HG02943 (cell line): Measurements from ENCODE around the gene PLPPR3.

Experiments used
- ATAC-seq: cut with Tn5 transposase; IDR thresholded peaks from one replicate; pipeline ENCODE4 v1.9.1; 2021; ENCODE audit warnings: mild to moderate bottlenecking, low read depth, moderate library complexity; ENCODE audit not compliant: unreplicated experiment

PLPPR3 gene

GRCh38 chr19:821825-822503 is at the start of gene PLPPR3:
PLPPR3 (minus strand) TSS chr19:821955; CDS start chr19:821559, 396 bp downstream.
- ATAC-seq: no peak

DNA sequence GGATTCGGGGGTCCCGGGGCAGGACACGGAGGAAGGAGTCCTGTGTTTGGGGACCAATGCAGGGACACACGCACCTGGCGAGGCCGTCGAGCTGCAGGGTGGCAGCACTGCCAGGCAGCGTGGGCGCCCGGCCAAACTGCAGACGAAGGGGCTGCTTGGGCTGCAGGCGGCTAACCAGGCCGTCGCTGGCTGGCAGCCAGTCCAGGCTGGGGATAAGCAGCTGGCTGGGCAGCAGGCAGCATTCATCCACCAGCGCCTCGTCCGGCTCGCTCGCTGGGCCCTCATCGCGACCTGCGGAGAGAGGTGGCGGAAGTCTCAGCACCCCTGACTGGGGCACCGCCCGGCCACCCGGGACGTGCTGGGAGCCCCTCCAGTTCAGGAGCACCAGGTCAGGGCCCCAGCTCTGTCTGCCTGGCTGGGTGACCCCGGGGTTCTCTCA is 49.2 kb upstream of the PLPPR3 start:
- ATAC-seq: no peak

- ATAC-seq: no peak
These were observed 48.6 kb upstream of the PLPPR3 start for GRCh38 chr19:870314-870713.

GRCh38 chr19:869245-870177 is 47.8 kb upstream of the PLPPR3 start:
- no peak for ATAC-seq

GRCh38 chr19:868458-869244 is 46.9 kb upstream of the PLPPR3 start:
- no peak for ATAC-seq

GRCh38 chr19:867855-868457 is 46.2 kb upstream of the PLPPR3 start:
- no peak for ATAC-seq

DNA sequence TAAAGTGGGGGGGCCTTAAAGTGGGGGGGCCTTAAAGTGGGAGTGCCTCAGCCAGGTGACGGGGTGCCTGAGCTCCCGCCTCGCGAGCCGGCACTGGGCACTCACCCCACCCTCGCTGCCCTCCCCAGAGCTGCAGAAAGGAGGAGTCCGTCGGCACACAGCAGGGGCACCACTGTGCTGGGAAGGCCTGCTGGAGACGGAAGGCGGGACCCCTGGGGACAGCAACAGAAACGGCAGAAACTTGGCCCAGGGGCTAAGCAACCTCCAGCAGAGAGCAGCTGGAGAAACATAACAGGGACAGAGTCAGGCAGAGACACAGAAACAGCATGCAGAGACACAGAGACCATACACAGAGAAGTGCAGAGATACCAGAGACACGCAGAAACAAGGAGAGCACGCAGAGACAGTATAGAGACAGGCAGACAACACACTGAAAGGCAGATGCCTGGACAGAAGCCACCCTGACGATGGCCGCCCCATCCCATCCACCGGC is 45.6 kb upstream of the PLPPR3 start:
- no peak for ATAC-seq

DNA sequence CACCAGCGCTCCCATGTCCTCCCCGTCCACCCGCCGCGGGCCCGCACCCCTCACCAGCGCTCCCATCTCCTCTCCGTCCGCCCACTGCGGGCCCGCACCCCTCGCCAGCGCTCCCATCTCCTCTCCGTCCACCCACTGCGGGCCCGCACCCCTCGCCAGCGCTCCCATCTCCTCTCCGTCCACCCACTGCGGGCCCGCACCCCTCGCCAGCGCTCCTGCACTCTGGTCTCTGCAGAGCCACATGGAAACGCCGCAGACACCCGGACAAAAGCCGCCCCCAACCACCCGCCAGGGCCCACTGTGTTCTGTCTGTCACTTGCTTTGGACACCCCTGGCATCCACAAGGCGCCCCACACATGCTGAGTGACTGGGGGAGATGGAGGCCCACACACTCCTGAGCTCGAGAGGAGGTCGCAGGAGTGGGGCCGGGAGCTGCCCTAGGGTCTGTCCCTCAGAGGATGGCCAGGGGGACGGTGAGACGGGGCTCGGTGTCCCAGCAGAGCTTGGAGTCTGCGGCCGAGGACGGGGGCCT is 45.1 kb upstream of the PLPPR3 start:
- ATAC-seq: no peak

DNA sequence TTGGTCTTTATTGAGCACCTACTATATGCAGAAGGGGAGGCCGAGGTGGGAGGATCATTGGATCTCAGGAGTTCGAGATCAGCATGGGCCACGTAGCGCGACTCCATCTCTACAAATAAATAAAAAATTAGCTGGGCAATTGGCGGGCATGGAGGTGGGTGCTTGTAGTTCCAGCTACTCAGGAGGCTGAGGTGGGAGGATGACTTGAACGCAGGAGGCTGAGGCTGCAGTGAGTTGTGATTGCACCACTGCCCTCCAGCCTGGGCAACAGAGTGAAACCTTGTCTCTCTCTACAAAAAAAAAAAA is 41.5 kb upstream of the PLPPR3 start:
- ATAC-seq: no peak

DNA sequence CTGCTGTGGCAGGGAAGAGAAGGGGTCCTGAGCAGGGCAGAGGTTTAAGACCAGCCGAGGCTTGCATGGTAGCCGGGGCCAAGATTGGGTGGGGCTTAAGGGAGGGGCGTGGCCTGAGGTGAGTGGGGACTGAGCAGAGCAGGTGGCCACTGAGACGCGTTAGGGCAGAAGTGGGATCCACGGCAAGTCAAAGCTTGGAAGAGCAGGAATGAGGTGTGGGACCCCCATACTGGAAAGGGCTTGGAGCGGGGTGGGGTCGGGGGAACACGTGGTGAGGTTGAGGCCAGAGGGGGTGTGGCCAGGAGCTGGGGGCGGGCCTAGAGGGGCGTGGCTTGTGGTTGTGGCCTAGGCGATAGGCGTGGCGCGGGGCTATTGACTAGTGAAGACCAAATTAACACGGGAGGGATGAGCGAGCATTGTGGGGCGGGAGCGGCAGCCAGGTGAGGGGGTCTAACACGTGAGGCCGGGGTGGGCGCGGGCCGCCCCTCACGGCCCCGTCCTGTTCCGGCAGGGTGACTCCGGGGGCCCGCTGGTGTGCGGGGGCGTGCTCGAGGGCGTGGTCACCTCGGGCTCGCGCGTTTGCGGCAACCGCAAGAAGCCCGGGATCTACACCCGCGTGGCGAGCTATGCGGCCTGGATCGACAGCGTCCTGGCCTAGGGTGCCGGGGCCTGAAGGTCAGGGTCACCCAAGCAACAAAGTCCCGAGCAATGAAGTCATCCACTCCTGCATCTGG is 41.0 kb upstream of the PLPPR3 start:
- ATAC-seq: no peak

GRCh38 chr19:861756-862580 is 40.2 kb upstream of the PLPPR3 start:
- no peak for ATAC-seq

DNA sequence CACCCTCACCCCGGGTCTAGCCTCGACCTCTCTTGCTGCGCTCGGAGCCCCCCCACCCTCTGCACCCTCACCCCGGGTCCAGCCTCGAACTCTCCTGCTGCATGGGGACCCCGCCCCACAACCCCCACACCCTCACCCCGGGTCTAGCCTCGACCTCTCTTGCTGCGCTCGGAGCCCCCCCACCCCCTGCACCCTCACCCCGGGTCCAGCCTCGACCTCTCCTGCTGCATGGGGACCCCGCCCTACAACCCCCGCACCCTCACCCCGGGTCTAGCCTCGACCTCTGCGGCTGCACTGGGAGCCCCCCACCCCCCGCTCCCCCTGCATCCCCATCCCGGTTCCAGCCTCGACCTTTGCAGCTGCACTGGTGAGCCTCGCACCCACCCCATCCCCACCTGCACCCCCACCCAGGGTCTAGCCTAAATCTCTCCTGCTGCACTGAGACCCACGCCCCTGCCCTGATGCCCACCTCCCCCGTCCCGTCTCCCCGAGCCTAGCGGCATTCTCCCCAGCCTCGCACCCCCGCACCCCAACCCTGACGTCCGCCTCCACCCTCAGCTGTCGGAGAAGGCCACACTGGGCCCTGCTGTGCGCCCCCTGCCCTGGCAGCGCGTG is 39.5 kb upstream of the PLPPR3 start:
- no peak for ATAC-seq

DNA sequence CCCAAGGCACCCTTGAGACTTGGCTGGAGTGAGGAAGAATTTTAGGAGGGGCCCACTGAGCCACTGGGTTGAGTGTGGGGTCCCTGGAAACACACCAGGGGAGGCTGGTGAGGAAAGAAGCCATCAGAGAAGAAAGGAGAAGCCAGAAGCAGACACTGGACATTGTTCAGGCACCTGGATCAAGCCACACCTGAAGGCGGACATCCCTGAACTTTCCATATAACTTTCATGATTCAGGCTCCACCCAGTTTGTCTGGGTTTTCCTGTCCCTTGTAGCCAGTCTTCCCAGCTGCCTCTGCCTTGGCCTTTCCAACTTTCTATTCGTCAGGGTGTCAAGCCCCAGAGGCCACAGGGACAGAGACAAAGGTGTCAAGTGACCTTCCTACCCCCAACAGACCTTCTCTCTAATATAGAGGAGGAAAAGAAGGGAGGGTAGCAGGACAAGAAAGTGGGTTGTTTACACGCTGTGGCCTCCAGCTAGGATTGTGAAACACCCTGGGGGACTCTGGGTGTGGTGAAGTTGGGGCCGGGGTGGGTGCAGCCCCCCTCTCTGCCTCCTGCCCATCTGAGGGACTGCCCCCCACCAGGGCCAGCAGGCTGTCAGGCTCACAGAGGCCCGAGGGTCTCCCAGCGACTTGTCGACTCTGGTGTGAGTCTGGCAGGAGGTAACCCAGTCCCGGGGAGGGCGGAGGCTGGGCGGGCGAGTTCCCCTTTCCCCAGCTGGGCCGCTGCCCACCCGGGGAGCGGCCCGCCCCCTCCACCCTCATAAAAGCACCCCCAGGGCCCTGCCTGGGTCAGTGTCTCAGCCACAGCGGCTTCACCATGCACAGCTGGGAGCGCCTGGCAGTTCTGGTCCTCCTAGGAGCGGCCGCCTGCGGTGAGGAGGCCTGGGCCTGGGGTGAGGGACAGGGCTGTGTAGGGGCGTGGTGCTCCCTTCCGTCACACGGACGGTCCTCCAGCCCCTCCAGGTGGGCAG is 37.4 kb upstream of the PLPPR3 start, which contains the start of gene CFD:
TSS of gene CFD (plus strand) at position 797 of the 976 bp plus-strand sequence. CDS start at position 823, 26 bp downstream.
- no peak for ATAC-seq

GRCh38 chr19:858284-858683 is 36.5 kb upstream of the PLPPR3 start:
- no peak for ATAC-seq

- ATAC-seq: no peak
These were observed 33.9 kb upstream of the PLPPR3 start for GRCh38 chr19:855566-856120.

GRCh38 chr19:855142-855541 is 33.4 kb upstream of the PLPPR3 start:
- ATAC-seq: no peak

- no peak for ATAC-seq
These were observed 32.8 kb upstream of the PLPPR3 start for GRCh38 chr19:854549-854948.
